Subcutaneous abdominal adipose tissue (tissue), 5 donors: ENCODE data around the gene CDT1.

ENCODE experiments used
- H3K27ac ChIP-seq: one replicate; pipeline ENCODE4 v1.7.0; 2013; ENCODE audit warnings: low read depth, mild to moderate bottlenecking, inconsistent platforms, low read length, moderate library complexity
- H3K27me3 ChIP-seq, 5 donors: one replicate each; pipeline ENCODE4 v1.7.0; 2013; ENCODE audit warnings: low read length in 5 of 5, inconsistent platforms in 1 of 5; ENCODE audit not compliant: control insufficient read depth in 5 of 5, insufficient read depth in 4 of 5
- H3K36me3 ChIP-seq, 5 donors: one replicate each; pipeline ENCODE4 v1.7.0; 2013; ENCODE audit warnings: low read length in 5 of 5; ENCODE audit not compliant: control insufficient read depth in 5 of 5, insufficient read depth in 5 of 5
- H3K4me1 ChIP-seq, 5 donors: one replicate each; pipeline ENCODE4 v1.7.0; 2013; ENCODE audit warnings: low read length in 5 of 5, mild to moderate bottlenecking in 3 of 5, moderate library complexity in 1 of 5; ENCODE audit not compliant: control insufficient read depth in 5 of 5, insufficient read depth in 5 of 5
- H3K4me3 ChIP-seq, 5 donors: one replicate each; pipeline ENCODE4 v1.7.0; 2013; ENCODE audit warnings: low read length in 5 of 5, low read depth in 1 of 5
- H3K9ac ChIP-seq, 5 donors: one replicate each; pipeline ENCODE4 v1.7.0; 2013; ENCODE audit warnings: low read length in 5 of 5, mild to moderate bottlenecking in 4 of 5, moderate library complexity in 3 of 5
- H3K9me3 ChIP-seq, 5 donors: one replicate each; pipeline ENCODE4 v1.7.0; 2013; ENCODE audit warnings: low read length in 5 of 5; ENCODE audit not compliant: control insufficient read depth in 5 of 5
- donor health status: healthy.
- donor health status: healthy.
- donor health status: healthy.
- donor health status: healthy.
- donor health status: healthy.

Gene CDT1

DNA sequence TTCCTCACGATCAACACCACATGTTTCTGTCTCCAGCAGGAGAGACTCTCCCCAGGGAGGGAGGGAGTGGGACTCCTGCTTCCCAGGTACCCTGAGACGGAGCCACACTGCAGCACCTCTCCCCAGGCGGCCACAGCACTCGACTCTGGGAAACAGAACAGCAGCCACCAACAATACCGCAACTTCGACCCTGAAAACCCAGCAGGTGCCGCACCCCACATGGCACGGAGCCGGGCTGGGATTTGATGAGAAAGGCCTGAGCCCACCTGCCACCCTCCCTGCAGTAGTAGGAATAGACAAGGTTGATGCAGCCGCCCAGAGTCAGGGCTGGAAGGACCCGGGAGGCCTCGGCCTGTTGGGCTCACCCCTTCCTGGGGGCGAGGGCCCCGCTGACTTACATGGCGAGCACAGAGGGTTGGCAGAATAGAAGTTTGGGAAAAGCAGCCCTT lies 38.7 kb downstream of the CDT1 start:
- peaks cover 0 to 56% (median 44%) of the 10 kb centered on the region in 5 donors for H3K36me3 ChIP-seq
- H3K9me3 ChIP-seq, result no peaks in the 10 kb centered on the region
- no peak overlapping the region for H3K4me3 ChIP-seq
- H3K27ac ChIP-seq, result no peak overlapping the region
- H3K4me1 ChIP-seq, result no peaks in the 10 kb centered on the region
- no peak overlapping the region for H3K9ac ChIP-seq
- H3K27me3 ChIP-seq, result no peaks in the 10 kb centered on the region

DNA sequence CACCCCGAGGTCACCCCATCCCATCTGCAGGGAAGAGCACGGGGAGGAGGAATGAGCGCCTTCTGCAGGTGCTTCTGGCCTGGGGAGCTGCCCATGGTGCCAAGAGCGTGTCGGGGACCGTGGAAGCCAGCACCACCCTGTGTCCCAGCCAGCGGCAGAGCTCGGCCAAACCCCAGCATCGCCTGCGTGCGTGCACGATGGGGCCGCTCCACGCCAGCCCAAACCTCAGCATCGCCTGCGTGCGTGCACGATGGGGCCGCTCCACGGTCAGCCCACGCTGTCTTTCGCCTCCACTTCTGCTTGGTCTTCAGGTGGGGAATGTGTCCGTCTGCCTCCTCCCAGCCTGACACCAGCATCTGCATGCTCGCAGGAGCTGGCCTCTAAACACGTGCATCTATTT lies 39.2 kb downstream of the CDT1 start:
- no peak overlapping the region for H3K4me3 ChIP-seq
- H3K9me3 ChIP-seq, result no peaks in the 10 kb centered on the region
- H3K36me3 ChIP-seq, result peaks cover 0 to 59% (median 45%) of the 10 kb centered on the region in 5 donors
- no peak overlapping the region for H3K9ac ChIP-seq
- H3K27me3 ChIP-seq, result no peaks in the 10 kb centered on the region
- H3K4me1 ChIP-seq, result no peaks in the 10 kb centered on the region
- no peak overlapping the region for H3K27ac ChIP-seq

DNA sequence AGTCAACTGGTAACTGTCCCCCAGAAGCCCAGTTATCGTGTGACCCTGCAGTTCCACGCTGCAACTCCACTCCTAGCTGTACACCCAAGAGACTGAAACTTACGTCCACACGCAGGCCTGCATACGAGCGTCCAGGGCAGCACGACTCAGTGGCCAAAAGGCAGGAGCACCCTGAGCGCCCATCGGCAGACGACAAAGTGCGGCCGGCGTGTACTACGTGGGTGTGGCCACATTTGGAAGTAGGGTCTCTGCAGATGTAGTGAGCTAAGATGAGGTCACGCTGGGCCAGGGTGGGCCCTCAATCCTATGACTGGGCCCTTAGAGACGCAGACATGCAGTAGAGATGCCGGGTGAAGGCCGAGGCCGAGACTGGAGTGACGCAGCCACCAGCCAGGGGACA lies 39.7 kb downstream of the CDT1 start:
- H3K27ac ChIP-seq, result no peak overlapping the region
- H3K4me1 ChIP-seq, result no peaks in the 10 kb centered on the region
- H3K4me3 ChIP-seq, result no peak overlapping the region
- H3K9ac ChIP-seq, result no peak overlapping the region
- H3K36me3 ChIP-seq, result peaks cover 0 to 58% (median 42%) of the 10 kb centered on the region in 5 donors
- no peaks in the 10 kb centered on the region for H3K9me3 ChIP-seq
- no peaks in the 10 kb centered on the region for H3K27me3 ChIP-seq

DNA sequence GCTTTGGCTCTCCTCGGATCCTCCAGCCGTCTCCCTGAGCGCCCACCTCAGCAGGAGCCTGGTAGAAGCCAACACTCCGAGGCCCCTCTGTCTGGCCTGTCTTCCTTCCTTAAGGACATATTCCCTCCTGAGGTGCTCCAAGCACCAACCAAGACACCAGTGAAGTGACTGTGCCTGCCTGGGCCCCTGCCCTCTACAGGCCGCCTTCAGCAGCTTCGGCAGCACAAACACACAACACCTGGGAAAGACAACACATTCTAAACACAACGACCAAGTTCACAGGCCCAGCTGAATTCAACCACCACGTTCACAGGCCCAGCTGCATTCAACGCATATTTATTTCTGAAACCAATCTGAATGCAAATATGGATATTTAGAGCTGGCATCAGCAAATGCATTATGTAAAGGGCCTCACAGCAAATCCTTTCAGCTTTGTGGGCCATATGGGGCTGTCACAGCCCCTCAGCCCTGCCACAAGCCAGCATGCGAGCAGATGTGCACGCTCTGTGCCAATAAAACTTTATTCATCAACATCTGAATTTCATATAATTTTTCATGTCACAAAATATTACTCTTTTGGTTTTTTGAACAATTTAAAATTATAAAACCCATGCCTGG lies 40.9 kb downstream of the CDT1 start:
- Histone ChIP-seq H3K36me3 (peaks cover 0 to 45% (median 33%) of the 10 kb centered on the region in 5 donors), H3K4me1 (no peaks in the 10 kb centered on the region), H3K27ac (no peak overlapping the region), H3K9ac (no peak overlapping the region), H3K4me3 (no peak overlapping the region), H3K27me3 (no peaks in the 10 kb centered on the region), H3K9me3 (no peaks in the 10 kb centered on the region)

DNA sequence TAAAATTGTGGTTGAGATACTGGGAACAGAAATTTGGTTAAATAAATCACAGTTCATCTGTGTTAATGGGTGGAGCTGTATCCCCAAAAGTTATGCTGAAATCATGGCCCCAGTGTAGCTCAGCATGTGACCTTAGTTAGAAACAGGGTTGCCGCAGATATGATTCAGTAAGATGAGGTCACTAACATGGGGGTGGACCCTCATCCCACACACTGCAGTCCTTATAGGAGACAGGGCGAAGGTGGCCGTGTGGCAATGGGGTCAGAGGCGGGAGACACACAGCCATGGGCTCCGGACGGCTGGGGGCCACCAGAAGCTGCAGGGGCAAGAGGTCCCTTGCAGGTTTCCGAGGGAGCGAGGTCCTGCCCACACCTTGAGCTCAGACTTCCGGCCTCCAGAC lies 42.5 kb downstream of the CDT1 start:
- no peaks in the 10 kb centered on the region for H3K4me1 ChIP-seq
- no peak overlapping the region for H3K9ac ChIP-seq
- no peaks in the 10 kb centered on the region for H3K27me3 ChIP-seq
- H3K4me3 ChIP-seq, result no peak overlapping the region
- no peak overlapping the region for H3K27ac ChIP-seq
- H3K9me3 ChIP-seq, result no peaks in the 10 kb centered on the region
- H3K36me3 ChIP-seq, result peaks cover 0 to 44% (median 26%) of the 10 kb centered on the region in 5 donors

DNA sequence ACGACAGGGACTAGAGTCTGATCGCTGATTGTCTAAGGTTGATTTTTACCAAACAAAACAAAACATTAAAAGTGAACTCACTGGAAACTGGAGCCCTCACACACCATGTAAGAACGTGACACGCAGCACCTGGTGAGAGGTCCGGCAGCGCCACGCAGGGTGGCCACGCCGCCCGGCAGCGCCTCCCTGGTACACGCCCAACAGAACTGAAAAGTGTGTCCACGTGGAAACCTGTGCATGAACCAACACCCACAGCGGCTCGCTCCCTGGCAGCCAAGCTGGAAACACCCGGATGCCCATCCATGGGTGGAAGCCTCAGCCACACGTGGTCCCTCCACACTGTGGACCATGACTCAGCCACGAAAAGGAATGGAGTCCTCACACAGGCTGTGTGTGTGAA lies 44.1 kb downstream of the CDT1 start:
- Histone ChIP-seq H3K27ac (no peak overlapping the region), H3K27me3 (no peaks in the 10 kb centered on the region), H3K9ac (no peak overlapping the region), H3K36me3 (peaks cover 0 to 39% (median 20%) of the 10 kb centered on the region in 5 donors), H3K4me1 (no peaks in the 10 kb centered on the region), H3K4me3 (no peak overlapping the region), H3K9me3 (no peaks in the 10 kb centered on the region)

DNA sequence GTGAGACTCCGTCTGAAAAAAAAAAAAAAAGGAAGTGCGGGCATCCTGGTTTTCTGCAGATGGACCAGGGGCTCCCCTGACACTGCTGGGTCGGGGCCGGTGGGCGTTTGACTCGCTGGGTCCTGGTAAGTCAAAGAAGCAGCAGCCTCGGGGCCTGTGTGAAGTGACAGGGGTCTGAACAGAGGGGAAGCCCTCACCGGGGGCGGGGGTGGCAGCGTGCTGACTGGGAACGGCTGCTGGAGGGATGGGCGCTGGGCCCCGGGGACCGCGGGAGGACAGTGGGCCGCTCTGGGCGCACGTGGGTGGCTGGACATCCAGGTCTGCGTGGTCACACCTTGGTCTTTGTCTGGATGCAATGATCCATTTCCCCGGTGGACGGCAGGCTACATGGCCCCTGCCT lies 45.0 kb downstream of the CDT1 start:
- H3K4me1 ChIP-seq, result peaks cover 0 to 3% (median 0%) of the 10 kb centered on the region in 5 donors
- no peaks in the 10 kb centered on the region for H3K27me3 ChIP-seq
- no peak overlapping the region for H3K4me3 ChIP-seq
- no peak overlapping the region for H3K27ac ChIP-seq
- H3K36me3 ChIP-seq, result peaks cover 0 to 31% (median 12%) of the 10 kb centered on the region in 5 donors
- H3K9ac ChIP-seq, result no peak overlapping the region
- no peaks in the 10 kb centered on the region for H3K9me3 ChIP-seq

DNA sequence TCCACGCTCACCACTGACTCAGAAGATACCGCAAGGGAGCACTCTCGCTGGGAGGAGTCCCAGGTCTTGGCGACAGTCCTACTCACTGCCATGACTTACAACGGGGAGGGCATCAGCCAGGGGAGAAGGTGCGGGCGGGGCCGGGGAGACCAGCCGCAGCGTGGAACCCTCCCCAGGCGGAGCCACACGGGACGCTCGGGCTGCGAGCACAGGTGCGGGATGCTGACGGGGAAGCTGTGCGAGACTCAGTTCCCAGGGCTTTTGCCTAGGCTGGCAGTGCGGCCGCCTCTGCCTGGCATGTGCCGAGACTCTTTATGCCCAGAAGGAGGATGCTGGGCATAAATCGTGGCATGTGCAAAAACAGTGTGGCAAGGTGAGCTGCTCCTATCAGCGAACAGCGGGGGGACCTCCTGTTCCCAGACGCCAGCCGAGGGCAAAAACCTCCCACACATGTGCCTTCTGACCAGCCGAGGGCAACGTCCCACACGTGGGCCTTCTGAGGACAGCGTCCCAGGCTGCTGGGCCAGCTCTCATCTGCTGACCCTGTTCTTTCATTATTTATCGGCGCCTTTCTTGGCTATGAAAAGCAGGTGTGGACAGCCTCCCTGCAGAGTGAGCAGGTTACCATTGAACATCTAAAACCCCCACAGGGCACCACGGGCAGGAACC lies 47.1 kb downstream of the CDT1 start:
- peaks cover 0 to 29% (median 12%) of the 10 kb centered on the region in 5 donors for H3K36me3 ChIP-seq
- H3K4me1 ChIP-seq, result peaks cover 0 to 22% (median 16%) of the 10 kb centered on the region in 5 donors
- H3K9ac ChIP-seq, result no peak overlapping the region
- no peaks in the 10 kb centered on the region for H3K9me3 ChIP-seq
- no peak overlapping the region for H3K27ac ChIP-seq
- H3K4me3 ChIP-seq, result no peak overlapping the region
- H3K27me3 ChIP-seq, result no peaks in the 10 kb centered on the region

DNA sequence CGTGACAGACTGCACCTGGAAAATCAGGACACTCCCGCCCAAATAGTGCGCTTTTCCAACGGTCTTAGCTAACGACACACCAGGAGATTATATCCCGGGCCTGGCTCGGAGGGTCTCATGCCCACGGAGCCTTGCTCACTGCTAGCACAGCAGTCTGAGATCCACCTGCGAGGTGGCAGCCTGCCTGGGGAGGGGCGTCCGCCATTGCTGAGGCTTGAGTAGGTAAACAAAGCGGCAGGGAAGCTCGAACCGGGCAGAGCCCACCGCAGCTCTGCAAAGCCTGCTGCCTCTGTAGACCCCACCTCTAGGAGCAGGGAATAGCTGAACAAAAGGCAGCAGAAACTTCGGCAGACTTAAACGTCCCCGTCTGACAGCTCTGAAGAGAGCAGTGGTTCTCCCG lies 48.0 kb downstream of the CDT1 start:
- peaks cover 0 to 29% (median 12%) of the 10 kb centered on the region in 5 donors for H3K36me3 ChIP-seq
- no peak overlapping the region for H3K27ac ChIP-seq
- H3K4me3 ChIP-seq, result no peak overlapping the region
- no peaks in the 10 kb centered on the region for H3K27me3 ChIP-seq
- no peak overlapping the region for H3K9ac ChIP-seq
- no peaks in the 10 kb centered on the region for H3K9me3 ChIP-seq
- H3K4me1 ChIP-seq, result peaks cover 0 to 29% (median 23%) of the 10 kb centered on the region in 5 donors

DNA sequence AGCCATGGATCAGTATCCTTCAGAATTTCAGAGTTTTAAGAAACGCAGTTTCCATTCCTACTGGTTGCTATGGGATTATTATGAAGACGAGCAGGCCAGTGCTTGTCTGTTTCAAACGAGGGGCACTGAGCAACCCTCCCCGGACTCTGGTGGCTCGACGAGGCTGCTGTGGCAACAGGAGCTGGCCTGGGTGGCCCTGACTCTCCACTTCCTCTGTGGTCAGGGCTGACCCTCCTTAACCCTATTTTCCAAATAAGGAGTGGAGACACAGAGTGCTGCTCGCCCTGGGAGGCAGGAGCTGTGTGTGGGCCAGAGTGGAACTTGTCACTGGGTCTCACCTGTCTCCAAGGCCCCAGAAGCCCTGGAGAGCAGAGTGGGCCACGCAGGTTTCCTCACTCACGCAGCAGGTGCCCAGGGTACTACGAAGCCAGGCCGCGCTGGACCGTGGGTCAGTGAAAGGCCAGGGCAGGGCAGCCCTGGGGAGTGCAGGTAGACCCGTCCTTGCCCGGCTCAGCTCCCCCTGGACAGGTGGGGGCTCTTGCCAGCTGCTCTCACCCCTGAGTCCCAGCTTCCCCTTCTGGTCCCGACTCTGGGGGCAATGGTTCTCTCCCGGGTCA lies 49.8 kb downstream of the CDT1 start:
- H3K9ac ChIP-seq, result no peak overlapping the region
- no peaks in the 10 kb centered on the region for H3K9me3 ChIP-seq
- no peak overlapping the region for H3K27ac ChIP-seq
- H3K27me3 ChIP-seq, result no peaks in the 10 kb centered on the region
- peaks cover 4 to 44% (median 37%) of the 10 kb centered on the region in 5 donors for H3K4me1 ChIP-seq
- no peak overlapping the region for H3K4me3 ChIP-seq
- H3K36me3 ChIP-seq, result peaks cover 0 to 20% (median 9%) of the 10 kb centered on the region in 5 donors
